GM12875 (cell line): ENCODE results near the gene CABCOCO1.
"Not testable (repeated sequence)": the region's sequence is repeated elsewhere in the genome, so short reads cannot be mapped to it uniquely, and the experiment has no call there.

Experiments
- H3K4me3 ChIP-seq: one replicate; pipeline ENCODE4 v1.5.1; 2011; ENCODE audit warnings: low read depth, low read length, control low read depth
- CTCF ChIP-seq: IDR thresholded peaks from 2 replicates; pipeline ENCODE4 v1.5.1; 2011; ENCODE audit warnings: low read depth, mild to moderate bottlenecking, control low read depth, inconsistent platforms, low read length, moderate library complexity, borderline replicate concordance; ENCODE audit not compliant: insufficient read depth

CABCOCO1 gene

DNA sequence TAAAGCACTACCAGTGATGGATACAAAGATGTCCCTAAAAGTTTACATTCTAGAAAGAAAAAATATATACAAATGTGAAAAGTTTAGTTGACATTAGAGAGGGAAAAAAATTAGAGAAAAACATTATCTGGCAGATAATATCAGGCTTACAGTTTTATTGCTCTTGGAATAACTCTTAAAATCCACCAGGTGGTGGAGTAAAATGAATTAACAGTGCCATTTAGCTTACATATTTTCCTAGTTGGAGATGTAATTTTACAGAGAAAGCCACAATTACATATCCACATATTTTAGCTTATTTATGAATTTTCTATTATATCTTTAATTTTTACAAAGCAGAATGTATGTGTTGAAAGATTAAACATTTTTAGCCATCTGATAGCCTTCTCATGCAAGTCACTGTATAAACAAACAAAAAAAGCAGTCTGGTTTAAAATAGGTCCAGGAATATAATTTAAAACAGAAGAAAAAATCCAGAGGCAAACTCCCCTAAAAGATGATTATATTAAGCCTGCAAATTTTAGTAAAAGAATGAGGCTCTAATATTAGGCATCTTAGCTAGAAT is 6.5 kb downstream of the CABCOCO1 start:
- H3K4me3 ChIP-seq, result no peak overlapping the region
- no peak for TF ChIP-seq CTCF

DNA sequence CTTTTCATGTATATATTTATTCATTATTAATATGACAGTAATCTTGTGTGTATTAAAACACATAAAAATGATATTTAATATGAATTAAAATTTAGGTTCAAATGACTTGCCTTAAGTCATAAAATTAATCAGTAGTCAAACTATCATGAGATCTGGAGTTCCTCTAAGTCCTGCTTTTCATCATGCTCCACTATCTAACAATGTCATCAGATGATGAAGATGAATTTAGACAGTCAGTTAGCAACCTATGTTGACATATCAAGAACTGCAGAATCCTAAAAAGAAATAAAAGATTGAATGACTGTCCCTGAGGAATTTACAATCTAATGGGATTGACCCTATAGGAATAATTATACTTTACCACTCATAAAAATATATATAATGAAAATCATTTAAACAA is 7.1 kb downstream of the CABCOCO1 start:
- no peak overlapping the region for H3K4me3 ChIP-seq
- no peak for TF ChIP-seq CTCF

GRCh38 chr10:61673360-61673759 is 10.6 kb downstream of the CABCOCO1 start:
- no peak overlapping the region for H3K4me3 ChIP-seq
- no peak for TF ChIP-seq CTCF

GRCh38 chr10:61682323-61682722 is 19.6 kb downstream of the CABCOCO1 start:
- TF ChIP-seq CTCF, result no peak
- H3K4me3 ChIP-seq, result no peak overlapping the region

DNA sequence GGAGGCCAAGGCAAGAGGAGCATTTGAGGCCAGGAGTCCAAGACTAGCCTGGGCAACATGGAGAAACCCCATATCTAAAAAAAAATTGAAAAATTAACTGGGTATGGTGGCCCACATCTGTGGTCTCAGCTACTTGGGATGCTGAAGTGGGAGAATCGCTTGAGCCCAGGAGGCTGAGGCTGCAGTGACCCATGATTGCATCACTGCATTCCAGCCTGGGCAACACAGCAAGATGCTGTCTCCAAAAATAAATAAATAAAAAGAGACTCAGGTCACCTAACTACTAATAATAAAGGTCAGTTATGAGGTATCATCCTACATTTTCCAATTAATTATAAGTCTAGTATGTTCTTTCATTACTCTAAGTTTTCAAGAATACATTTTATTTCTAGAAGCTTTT is 20.6 kb downstream of the CABCOCO1 start:
- no peak overlapping the region for H3K4me3 ChIP-seq
- no peak for TF ChIP-seq CTCF

DNA sequence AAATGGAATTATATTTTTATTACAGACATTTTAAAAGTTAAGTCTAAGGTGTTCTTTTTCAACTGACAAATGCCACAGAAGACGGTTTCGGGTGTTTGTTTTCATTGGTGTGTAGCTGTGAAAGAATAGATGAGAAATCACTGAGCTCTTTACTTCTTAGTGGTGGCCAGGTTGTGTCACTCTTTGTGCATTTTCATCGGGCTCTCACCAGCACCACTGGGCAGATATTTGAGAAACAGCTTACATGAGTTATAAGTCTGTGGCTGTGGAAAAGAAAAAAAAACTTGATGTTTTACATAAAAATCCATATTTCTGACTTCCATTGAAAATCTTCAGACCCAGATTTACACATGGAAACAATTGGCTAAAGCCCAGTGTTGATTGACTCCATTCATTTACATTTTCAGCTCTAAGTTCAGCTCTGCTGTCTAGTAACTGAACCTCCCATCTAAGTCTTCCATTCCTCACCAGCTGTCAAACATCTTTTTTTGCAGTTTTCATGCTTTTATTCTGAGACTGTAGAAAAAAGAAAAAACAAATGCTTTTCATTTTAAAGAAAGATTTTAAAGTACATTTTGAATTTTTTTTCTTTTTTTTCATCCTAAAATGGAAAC is 22.3 kb downstream of the CABCOCO1 start:
- no peak for TF ChIP-seq CTCF

DNA sequence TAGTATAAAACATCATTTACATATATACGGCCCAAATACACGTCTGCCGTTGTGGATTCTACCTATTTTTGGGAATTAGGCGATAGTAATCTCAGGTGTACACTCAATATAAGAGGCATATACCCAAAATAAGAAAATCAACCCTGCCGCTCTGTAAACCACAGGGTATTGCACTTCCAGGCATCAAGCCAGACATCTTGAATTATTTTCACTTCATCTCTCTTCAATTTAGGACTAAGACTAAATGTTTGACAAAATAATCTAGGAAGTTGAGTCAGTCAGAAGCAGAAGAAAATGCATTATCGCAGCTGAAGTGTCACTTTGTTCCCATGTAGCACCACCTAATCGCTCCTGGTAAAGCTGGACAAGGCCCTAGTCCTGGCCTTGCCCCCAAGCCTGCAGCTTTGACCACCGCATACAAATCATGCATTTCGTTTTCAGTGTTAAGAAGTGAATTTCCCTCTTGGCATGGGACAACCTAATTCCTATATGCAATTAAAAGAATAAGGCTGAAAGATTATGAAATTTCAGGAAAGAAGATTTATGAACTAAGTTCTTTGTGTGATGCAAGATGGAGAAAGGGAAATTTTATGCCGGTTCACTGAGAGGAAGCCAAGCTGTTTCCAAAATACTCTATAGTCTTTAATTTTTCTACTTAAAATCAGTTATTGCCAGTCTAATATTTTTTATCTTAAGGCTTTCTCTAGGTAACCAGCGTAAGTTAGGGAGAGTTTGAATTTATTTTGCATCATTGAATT is 26.0 kb downstream of the CABCOCO1 start:
- no peak overlapping the region for H3K4me3 ChIP-seq
- no peak for TF ChIP-seq CTCF

More for the DNA sequence above, 22.3 kb downstream of the CABCOCO1 start:
- H3K4me3 ChIP-seq, result no peak overlapping the region

DNA sequence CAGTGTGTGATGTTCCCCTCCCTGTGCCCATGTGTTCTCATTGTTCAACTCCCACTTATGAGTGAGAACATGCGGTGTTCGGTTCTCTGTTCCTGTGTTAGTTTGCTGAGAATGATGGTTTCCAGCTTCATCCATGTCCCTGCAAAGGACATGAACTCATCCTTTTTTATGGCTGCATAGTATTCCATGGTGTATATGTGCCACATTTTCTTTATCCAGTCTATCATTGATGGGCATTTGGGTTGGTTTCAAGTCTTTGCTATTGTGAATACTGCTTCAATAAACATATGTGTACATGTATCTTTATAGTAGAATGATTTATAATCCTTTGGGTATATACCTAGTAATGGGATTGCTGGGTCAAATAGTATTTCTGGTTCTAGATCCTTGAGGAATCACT is 28.9 kb downstream of the CABCOCO1 start:
- not testable (repeated sequence) for H3K4me3 ChIP-seq
